Progenitor cell of endocrine pancreas (in vitro differentiated cells): ENCODE data around the gene ENO2. TPM values are rescaled to one million over a fixed set of nuclear protein-coding genes. Genes with fewer than 3 reads are reported as not detected.
A peak's percentile ranks its signal among the peaks of the same experiment; 100 is the strongest.

Experiments
- DNase-seq: peaks from one replicate; pipeline ENCODE4 v3.0.0; 2021; ENCODE audit warnings: low spot score; ENCODE audit not compliant: unreplicated experiment
- H3K27ac Mint-ChIP-seq: 2 replicates; pipeline ENCODE4 v1.8.0; 2021; ENCODE audit warnings: mild to moderate bottlenecking, moderate library complexity, mixed read lengths
- H3K27me3 Mint-ChIP-seq: 2 replicates; pipeline ENCODE4 v1.8.0; 2021; ENCODE audit warnings: mixed read lengths
- H3K36me3 Mint-ChIP-seq: 2 replicates; pipeline ENCODE4 v1.8.0; 2022; ENCODE audit warnings: mixed read lengths; ENCODE audit not compliant: insufficient read depth
- H3K4me1 Mint-ChIP-seq: 2 replicates; pipeline ENCODE4 v1.8.0; 2021; ENCODE audit warnings: low read depth, mixed read lengths
- H3K4me3 Mint-ChIP-seq: 2 replicates; pipeline ENCODE4 v1.8.0; 2021; ENCODE audit warnings: low read depth, mild to moderate bottlenecking, moderate library complexity, mixed read lengths
- H3K9me3 Mint-ChIP-seq: 2 replicates; pipeline ENCODE4 v1.8.0; 2021; ENCODE audit warnings: low read depth, mixed read lengths
- total RNA-seq: library from RNA; stranded (reverse); gene quantifications from 2 replicates; pipeline ENCODE4 v1.2.1, GENCODE V29; 2021
- TF ChIP-seq, protein P1 (sequence below): fragments of 200-600 bp; sonication (generic); IDR thresholded peaks from one replicate; pipeline ENCODE4 v1.5.0; 2021; ENCODE audit warnings: antibody characterized with exemption, mild to moderate bottlenecking; ENCODE audit not compliant: unreplicated experiment

ENO2 gene
- total RNA-seq, 1 donor from 2014 or later, result 77.9 TPM

- Mint-ChIP-seq H3K9me3 (no peaks in the 10 kb centered on the region), H3K36me3 (peaks cover 50% of the 10 kb centered on the region), H3K27ac (peak overlapping the region; percentile 98), H3K4me3 (peak overlapping the region; percentile 75), H3K4me1 (peaks cover 25% of the 10 kb centered on the region), H3K27me3 (no peaks in the 10 kb centered on the region)
- DNase-seq, result no peak
- TF ChIP-seq, protein P1, sequence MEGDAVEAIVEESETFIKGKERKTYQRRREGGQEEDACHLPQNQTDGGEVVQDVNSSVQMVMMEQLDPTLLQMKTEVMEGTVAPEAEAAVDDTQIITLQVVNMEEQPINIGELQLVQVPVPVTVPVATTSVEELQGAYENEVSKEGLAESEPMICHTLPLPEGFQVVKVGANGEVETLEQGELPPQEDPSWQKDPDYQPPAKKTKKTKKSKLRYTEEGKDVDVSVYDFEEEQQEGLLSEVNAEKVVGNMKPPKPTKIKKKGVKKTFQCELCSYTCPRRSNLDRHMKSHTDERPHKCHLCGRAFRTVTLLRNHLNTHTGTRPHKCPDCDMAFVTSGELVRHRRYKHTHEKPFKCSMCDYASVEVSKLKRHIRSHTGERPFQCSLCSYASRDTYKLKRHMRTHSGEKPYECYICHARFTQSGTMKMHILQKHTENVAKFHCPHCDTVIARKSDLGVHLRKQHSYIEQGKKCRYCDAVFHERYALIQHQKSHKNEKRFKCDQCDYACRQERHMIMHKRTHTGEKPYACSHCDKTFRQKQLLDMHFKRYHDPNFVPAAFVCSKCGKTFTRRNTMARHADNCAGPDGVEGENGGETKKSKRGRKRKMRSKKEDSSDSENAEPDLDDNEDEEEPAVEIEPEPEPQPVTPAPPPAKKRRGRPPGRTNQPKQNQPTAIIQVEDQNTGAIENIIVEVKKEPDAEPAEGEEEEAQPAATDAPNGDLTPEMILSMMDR, result no peak
Observed at GRCh38 chr12:6938353-6939190, 24.2 kb downstream of the ENO2 start.

- H3K27me3 Mint-ChIP-seq, result no peaks in the 10 kb centered on the region
- H3K4me1 Mint-ChIP-seq, result peaks cover 27% of the 10 kb centered on the region
- H3K9me3 Mint-ChIP-seq, result no peaks in the 10 kb centered on the region
- no peak for DNase-seq
- peak overlapping the region; percentile 56 for H3K27ac Mint-ChIP-seq
- peaks cover 45% of the 10 kb centered on the region for H3K36me3 Mint-ChIP-seq
- TF ChIP-seq, protein P1, result no peak
- H3K4me3 Mint-ChIP-seq, result peak overlapping the region; percentile 5
Observed at GRCh38 chr12:6939191-6939540, 24.8 kb downstream of the ENO2 start.

GRCh38 chr12:6941267-6941666, 26.9 kb downstream of the ENO2 start:
- TF ChIP-seq, protein P1, result no peak
- Mint-ChIP-seq H3K27me3 (no peaks in the 10 kb centered on the region), H3K36me3 (peaks cover 26% of the 10 kb centered on the region), H3K27ac (peak overlapping the region; percentile 78), H3K4me1 (peaks cover 43% of the 10 kb centered on the region), H3K9me3 (no peaks in the 10 kb centered on the region), H3K4me3 (no peak overlapping the region)
- no peak for DNase-seq

DNA sequence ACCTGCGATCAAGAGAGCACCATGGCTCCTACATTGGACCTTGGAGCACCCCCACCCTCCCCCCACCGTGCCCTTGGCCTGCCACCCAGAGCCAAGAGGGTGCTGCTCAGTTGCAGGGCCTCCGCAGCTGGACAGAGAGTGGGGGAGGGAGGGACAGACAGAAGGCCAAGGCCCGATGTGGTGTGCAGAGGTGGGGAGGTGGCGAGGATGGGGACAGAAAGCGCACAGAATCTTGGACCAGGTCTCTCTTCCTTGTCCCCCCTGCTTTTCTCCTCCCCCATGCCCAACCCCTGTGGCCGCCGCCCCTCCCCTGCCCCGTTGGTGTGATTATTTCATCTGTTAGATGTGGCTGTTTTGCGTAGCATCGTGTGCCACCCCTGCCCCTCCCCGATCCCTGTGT, 27.4 kb downstream of the ENO2 start:
- H3K36me3 Mint-ChIP-seq, result peaks cover 22% of the 10 kb centered on the region
- H3K4me3 Mint-ChIP-seq, result no peak overlapping the region
- no peaks in the 10 kb centered on the region for H3K27me3 Mint-ChIP-seq
- H3K9me3 Mint-ChIP-seq, result no peaks in the 10 kb centered on the region
- peaks cover 42% of the 10 kb centered on the region for H3K4me1 Mint-ChIP-seq
- H3K27ac Mint-ChIP-seq, result no peak overlapping the region
- no peak for DNase-seq
- TF ChIP-seq, protein P1, result no peak

- Mint-ChIP-seq H3K27ac (peak overlapping the region; percentile 100), H3K9me3 (no peaks in the 10 kb centered on the region), H3K27me3 (no peaks in the 10 kb centered on the region), H3K36me3 (peaks cover 21% of the 10 kb centered on the region), H3K4me3 (no peak overlapping the region), H3K4me1 (peaks cover 44% of the 10 kb centered on the region)
- no peak for DNase-seq
- TF ChIP-seq, protein P1, result no peak
Observed at GRCh38 chr12:6942331-6942665, 27.9 kb downstream of the ENO2 start.
